Kidney glomerular epithelial cell (primary cell): Measurements from ENCODE around the gene SHC3.

Source experiments
- DNase-seq: peaks from one replicate; lab custom pipeline; 2025; lab: John Stamatoyannopoulos, UW

SHC3 gene

GRCh38 chr9:89154651-89155336, 23.8 kb downstream of the SHC3 start:
- peak; percentile 41 for DNase-seq

- DNase-seq, result no peak
Measured at GRCh38 chr9:89154218-89154617, 24.4 kb downstream of the SHC3 start.

- peak; percentile 42 for DNase-seq
Measured at GRCh38 chr9:89153232-89154017, 25.2 kb downstream of the SHC3 start.

GRCh38 chr9:89149726-89150125, 28.9 kb downstream of the SHC3 start:
- DNase-seq, result peak; percentile 10

- no peak for DNase-seq
Measured at GRCh38 chr9:89145097-89145496, 33.5 kb downstream of the SHC3 start.

GRCh38 chr9:89144238-89144637, 34.4 kb downstream of the SHC3 start:
- no peak for DNase-seq

GRCh38 chr9:89143266-89143665, 35.4 kb downstream of the SHC3 start:
- DNase-seq, result no peak

GRCh38 chr9:89139455-89139854, 39.2 kb downstream of the SHC3 start:
- peak; percentile 1 for DNase-seq

GRCh38 chr9:89138463-89139390, 39.9 kb downstream of the SHC3 start:
- DNase-seq, result peak; percentile 77

- peak; percentile 75 for DNase-seq
Measured at GRCh38 chr9:89137542-89138462, 40.8 kb downstream of the SHC3 start.

- DNase-seq, result no peak
Measured at GRCh38 chr9:89135591-89136166, 42.9 kb downstream of the SHC3 start.

GRCh38 chr9:89134709-89135108, 43.9 kb downstream of the SHC3 start:
- DNase-seq, result no peak

- DNase-seq, result no peak
Measured at GRCh38 chr9:89122949-89123348, 55.7 kb downstream of the SHC3 start.

- DNase-seq, result no peak
Measured at GRCh38 chr9:89120704-89121103, 57.9 kb downstream of the SHC3 start.

- DNase-seq, result no peak
Measured at GRCh38 chr9:89116805-89117192, 61.8 kb downstream of the SHC3 start.

GRCh38 chr9:89116064-89116804, 62.4 kb downstream of the SHC3 start:
- DNase-seq, result no peak

GRCh38 chr9:89115426-89115825, 63.2 kb downstream of the SHC3 start:
- DNase-seq, result no peak

GRCh38 chr9:89114741-89115140, 63.9 kb downstream of the SHC3 start:
- DNase-seq, result no peak

- DNase-seq, result no peak
Measured at GRCh38 chr9:89113851-89114250, 64.8 kb downstream of the SHC3 start.

GRCh38 chr9:89112243-89112642, 66.4 kb downstream of the SHC3 start:
- no peak for DNase-seq
